SK-N-SH (cell line): ENCODE results near the gene LRRC3B. TPM values are rescaled to one million over a fixed set of nuclear protein-coding genes. Genes with fewer than 3 reads are reported as not detected.

Experiments
- CTCF ChIA-PET: fragments of 300-600, 350-600 bp; formaldehyde crosslinking; extraction: SDS; loops from one replicate; lab custom pipeline; 2021; lab: Yijun Ruan, JAX
- POLR2A ChIA-PET: fragments of 350-600 bp; sonication (Branson Sonifier 250); formaldehyde crosslinking; extraction: SDS; loops from one replicate; lab custom pipeline; 2020; ENCODE audit warnings: antibody characterized with exemption, inconsistent platforms; lab: Yijun Ruan, JAX
- DNase-seq: peaks from one replicate; pipeline ENCODE4 v3.0.0; 2012
- H2AFZ ChIP-seq: fragments of 200-600 bp; sonication (generic); 2 replicates; pipeline ENCODE4 v1.8.1; 2016; ENCODE audit warnings: antibody characterized with exemption, mild to moderate bottlenecking, low read depth
- H3F3A ChIP-seq: fragments of 200-600 bp; sonication (generic); replicated peaks from 2 replicates; pipeline ENCODE3; 2016; ENCODE audit warnings: antibody characterized with exemption, mild to moderate bottlenecking; ENCODE audit not compliant: insufficient read depth
- H3K27ac ChIP-seq, 2 experiments: fragments of 200-500 bp in 1 of 2; fragments of 200-600 bp in 1 of 2; sonication (Bioruptor generic) in 1 of 2; sonication (generic), shearing (Covaris generic) in 1 of 2; 2 replicates each; pipeline versions ENCODE4 v1.5.1 to v1.6.1; 2014 to 2016; ENCODE audit warnings: low read depth in 2 of 2, inconsistent platforms in 1 of 2, low read length in 1 of 2, mild to moderate bottlenecking in 1 of 2, mixed read lengths in 1 of 2
- H3K27me3 ChIP-seq: fragments of 200-600 bp; sonication (generic), shearing (Covaris generic); 2 replicates; pipeline ENCODE4 v1.6.1; 2016; ENCODE audit warnings: mixed run types; ENCODE audit not compliant: insufficient read depth
- H3K36me3 ChIP-seq, 2 experiments: fragments of 200-500 bp in 1 of 2; fragments of 200-600 bp in 1 of 2; sonication (Bioruptor generic) in 1 of 2; sonication (generic) in 1 of 2; replicated peaks in 1 of 2; 2 replicates each; pipeline versions ENCODE3 to v1.5.1; 2014 to 2016; ENCODE audit warnings: low read length in 1 of 2, mild to moderate bottlenecking in 1 of 2; ENCODE audit not compliant: insufficient read depth in 2 of 2, control insufficient read depth in 1 of 2
- H3K4me1 ChIP-seq, 2 experiments: fragments of 200-500 bp in 1 of 2; fragments of 200-600 bp in 1 of 2; sonication (Bioruptor generic) in 1 of 2; sonication (generic), shearing (Covaris generic) in 1 of 2; 2 replicates each; pipeline versions ENCODE4 v1.5.1 to v1.6.1; 2014 to 2016; ENCODE audit warnings: low read depth in 1 of 2, low read length in 1 of 2, mixed run types in 1 of 2; ENCODE audit not compliant: insufficient read depth in 2 of 2, control insufficient read depth in 1 of 2
- H3K4me2 ChIP-seq: fragments of 200-600 bp; sonication (generic), shearing (Covaris generic); 2 replicates; pipeline ENCODE4 v1.6.1; 2017; ENCODE audit warnings: mixed run types
- H3K4me3 ChIP-seq, 2 experiments: fragments of 200-500 bp in 1 of 2; fragments of 200-600 bp in 1 of 2; sonication (Bioruptor generic) in 1 of 2; sonication (generic), shearing (Covaris generic) in 1 of 2; 2 replicates each; pipeline versions ENCODE4 v1.5.1 to v1.8.1; 2014 to 2016; ENCODE audit warnings: low read depth in 2 of 2, inconsistent platforms in 1 of 2, low read length in 1 of 2, mild to moderate bottlenecking in 1 of 2, mixed read lengths in 1 of 2, moderate library complexity in 1 of 2
- H3K79me2 ChIP-seq: fragments of 200-600 bp; sonication (generic); 2 replicates; pipeline ENCODE4 v1.8.1; 2017; ENCODE audit warnings: mild to moderate bottlenecking; ENCODE audit not compliant: insufficient read depth
- H3K9ac ChIP-seq: fragments of 200-600 bp; sonication (generic); 2 replicates; pipeline ENCODE4 v1.6.1; 2017; ENCODE audit warnings: mixed run types
- H3K9me2 ChIP-seq: fragments of 200-600 bp; sonication (generic); 2 replicates; pipeline ENCODE4 v1.6.1; 2017; ENCODE audit warnings: mixed run types
- H3K9me3 ChIP-seq: fragments of 200-600 bp; sonication (generic); 2 replicates; pipeline ENCODE4 v1.6.1; 2017; ENCODE audit warnings: mixed run types, mild to moderate bottlenecking, moderate library complexity
- H4K20me1 ChIP-seq: fragments of 200-600 bp; sonication (generic); 2 replicates; pipeline ENCODE4 v1.6.1; 2017; ENCODE audit warnings: mild to moderate bottlenecking, mixed run types; ENCODE audit not compliant: insufficient read depth
- FOSL2 ChIP-seq: IDR thresholded peaks from 2 replicates; pipeline ENCODE4 v1.4.0; 2012; ENCODE audit warnings: low read depth, mild to moderate bottlenecking, moderate library complexity, borderline replicate concordance
- FOXM1 ChIP-seq: IDR thresholded peaks from 2 replicates; pipeline ENCODE4 v1.4.0; 2012; ENCODE audit warnings: low read depth, mild to moderate bottlenecking
- IRF3 ChIP-seq: fragments of 150-350 bp; IDR thresholded peaks from 2 replicates; pipeline ENCODE4 v1.6.1; 2016; ENCODE audit warnings: mild to moderate bottlenecking, low read depth, low read length
- JUND ChIP-seq: IDR thresholded peaks from 2 replicates; pipeline ENCODE4 v1.4.0; 2012
- MXI1 ChIP-seq: IDR thresholded peaks from 2 replicates; pipeline ENCODE4 v1.6.1; 2012; ENCODE audit warnings: mild to moderate bottlenecking, low read depth, low read length, improper control_type of control experiment
- NFIC ChIP-seq: IDR thresholded peaks from 2 replicates; pipeline ENCODE4 v1.4.0; 2012; ENCODE audit warnings: borderline replicate concordance
- PBX3 ChIP-seq: IDR thresholded peaks from 2 replicates; pipeline ENCODE4; 2012
- POLR2AphosphoS5 ChIP-seq: IDR thresholded peaks from 2 replicates; pipeline ENCODE4 v1.6.1; 2012; ENCODE audit warnings: low read depth, low read length
- RAD21 ChIP-seq: IDR thresholded peaks from 2 replicates; pipeline ENCODE4 v1.6.1; 2012; ENCODE audit warnings: mild to moderate bottlenecking, low read length
- RCOR1 ChIP-seq: fragments of 150-350 bp; IDR thresholded peaks from 2 replicates; pipeline ENCODE4 v1.6.1; 2017; ENCODE audit warnings: antibody characterized with exemption, low read length
- REST ChIP-seq: IDR thresholded peaks from 2 replicates; pipeline ENCODE4 v1.6.1; 2012; ENCODE audit warnings: mild to moderate bottlenecking, low read depth, low read length, moderate library complexity
- RFX5 ChIP-seq: IDR thresholded peaks from 2 replicates; pipeline ENCODE4 v1.6.1; 2012; ENCODE audit warnings: mild to moderate bottlenecking, improper control_type of control experiment, low read length
- TAF1 ChIP-seq: IDR thresholded peaks from 2 replicates; pipeline ENCODE4 v1.6.1; 2012; ENCODE audit warnings: low read depth, mild to moderate bottlenecking, low read length, moderate library complexity, borderline replicate concordance
- TEAD4 ChIP-seq: IDR thresholded peaks from 2 replicates; pipeline ENCODE4 v1.4.0; 2012; ENCODE audit warnings: mild to moderate bottlenecking, borderline replicate concordance; ENCODE audit not compliant: insufficient read depth
- USF2 ChIP-seq: fragments of 150-350 bp; IDR thresholded peaks from 2 replicates; pipeline ENCODE4 v1.6.1; 2017; ENCODE audit warnings: antibody characterized with exemption, low read length, low read depth, borderline replicate concordance
- WGBS: methylation state at CpG from one replicate; pipeline ENCODE4 v1.1.6; 2017; ENCODE audit warnings: low lambda C conversion rate; 5-methylcytosine and 5-hydroxymethylcytosine counted together
- polyA plus RNA-seq, 3 experiments: library from polyadenylated mRNA; depleted of rRNA; stranded (reverse); fragments of >200 nt; gene quantifications; 2 replicates each; pipeline ENCODE4 v1.2.3, GENCODE V29; 2012

LRRC3B gene
- polyA plus RNA-seq, 1 of the 3 experiments (the other 2 are of a cell fraction) = not detected

GRCh38 chr3:26752466-26752865 is 129.9 kb downstream of the LRRC3B start:
- H3K4me2 ChIP-seq = no peak overlapping the region
- POLR2A ChIA-PET = no interaction called here

More at GRCh38 chr3:26752466-26752865, 129.9 kb downstream of the LRRC3B start:
- Histone ChIP-seq H3K4me1 (peaks cover 0 to 3% of the 10 kb centered on the region in 2 experiments; a peak in 1 of 4 replicates), H3K27me3 (no peaks in the 10 kb centered on the region), H2AFZ (no peak overlapping the region), H3K9me3 (no peaks in the 10 kb centered on the region), H3K36me3 (no peaks in the 10 kb centered on the region), H3K79me2 (no peaks in the 10 kb centered on the region), H3K9ac (no peak overlapping the region), H4K20me1 (no peaks in the 10 kb centered on the region), H3K9me2 (no peaks in the 10 kb centered on the region), H3K27ac (no peak overlapping the region), H3F3A (no peaks in the 10 kb centered on the region), H3K4me3 (no peak overlapping the region)
- no peak for DNase-seq
- CTCF ChIA-PET = interaction anchor here (1.0 kb wide), 1 partner anchor 40 kb away, joined by 3 read pairs; no protein-coding TSS in a partner anchor
- TF ChIP-seq MXI1 = no peak
- no peak for TF ChIP-seq NFIC
- TF ChIP-seq FOSL2 = no peak
- TF ChIP-seq REST = no peak
- TF ChIP-seq POLR2AphosphoS5 = no peak
- no peak for TF ChIP-seq JUND
- no peak for TF ChIP-seq RFX5
- TF ChIP-seq TEAD4 = no peak
- no peak for TF ChIP-seq FOXM1
- TF ChIP-seq RAD21 = no peak
- no peak for TF ChIP-seq PBX3
- no peak for TF ChIP-seq RCOR1
- no peak for TF ChIP-seq TAF1
- TF ChIP-seq USF2 = no peak
- TF ChIP-seq IRF3 = no peak
- WGBS = 24% methylated on average over 2 of the region's 2 CpGs
